Right forelimb (tissue), 1 donor: ENCODE data around the gene ZNF862.
A peak's percentile ranks its signal among the peaks of the same experiment; 100 is the strongest.
"Not testable (repeated sequence)": the region's sequence is repeated elsewhere in the genome, so short reads cannot be mapped to it uniquely, and the experiment has no call there.

Experiments used
- DNase-seq: peaks from one replicate; pipeline ENCODE4 v3.0.0-alpha.2; 2018

ZNF862 gene

GRCh38 chr7:149882248-149883047 is 44.3 kb downstream of the ZNF862 start:
- DNase-seq = peak; percentile 39

- no peak for DNase-seq
Observed at GRCh38 chr7:149883048-149883438, 44.9 kb downstream of the ZNF862 start.

GRCh38 chr7:149883452-149883861 is 45.3 kb downstream of the ZNF862 start:
- DNase-seq = peak; percentile 38

DNA sequence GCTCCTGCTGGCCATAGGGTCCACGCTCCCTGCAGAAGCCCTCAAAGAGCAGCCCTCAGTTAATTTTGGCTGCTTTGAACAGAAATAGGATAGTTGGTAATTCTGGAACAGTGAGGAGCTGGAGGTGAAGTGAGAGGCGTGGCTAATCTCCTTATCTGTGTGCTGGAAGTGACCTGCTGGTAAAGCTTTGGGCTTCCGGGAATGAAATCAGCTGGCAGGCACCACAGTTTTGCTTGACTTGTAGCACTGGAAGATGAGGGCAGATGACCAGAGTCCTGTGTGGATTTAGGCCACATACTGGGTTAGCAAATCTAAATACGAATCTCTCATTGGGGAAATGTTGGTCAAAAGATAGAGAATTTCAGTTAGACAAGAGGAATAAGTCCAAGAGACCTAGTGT is 45.8 kb downstream of the ZNF862 start:
- DNase-seq = peak; percentile 24

DNA sequence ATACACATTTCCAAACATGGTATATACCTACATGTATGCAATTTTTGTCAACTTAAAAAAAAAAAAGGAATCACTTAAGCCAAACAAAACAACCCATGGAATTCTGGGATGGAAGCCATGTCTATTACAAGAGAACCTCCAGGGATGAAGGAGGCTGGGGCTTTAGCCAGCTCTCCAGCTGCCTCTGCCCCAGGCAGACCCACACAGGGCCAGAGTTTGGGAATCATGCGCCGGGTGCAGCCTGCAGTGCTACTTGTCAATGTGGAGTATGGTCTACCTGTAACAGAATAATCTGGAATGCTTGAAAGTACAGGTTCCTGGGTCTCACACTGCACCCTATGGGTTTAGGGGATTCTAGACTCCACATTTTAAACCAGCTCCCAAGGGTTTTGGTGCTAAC is 46.4 kb downstream of the ZNF862 start:
- DNase-seq = peak; percentile 37

DNA sequence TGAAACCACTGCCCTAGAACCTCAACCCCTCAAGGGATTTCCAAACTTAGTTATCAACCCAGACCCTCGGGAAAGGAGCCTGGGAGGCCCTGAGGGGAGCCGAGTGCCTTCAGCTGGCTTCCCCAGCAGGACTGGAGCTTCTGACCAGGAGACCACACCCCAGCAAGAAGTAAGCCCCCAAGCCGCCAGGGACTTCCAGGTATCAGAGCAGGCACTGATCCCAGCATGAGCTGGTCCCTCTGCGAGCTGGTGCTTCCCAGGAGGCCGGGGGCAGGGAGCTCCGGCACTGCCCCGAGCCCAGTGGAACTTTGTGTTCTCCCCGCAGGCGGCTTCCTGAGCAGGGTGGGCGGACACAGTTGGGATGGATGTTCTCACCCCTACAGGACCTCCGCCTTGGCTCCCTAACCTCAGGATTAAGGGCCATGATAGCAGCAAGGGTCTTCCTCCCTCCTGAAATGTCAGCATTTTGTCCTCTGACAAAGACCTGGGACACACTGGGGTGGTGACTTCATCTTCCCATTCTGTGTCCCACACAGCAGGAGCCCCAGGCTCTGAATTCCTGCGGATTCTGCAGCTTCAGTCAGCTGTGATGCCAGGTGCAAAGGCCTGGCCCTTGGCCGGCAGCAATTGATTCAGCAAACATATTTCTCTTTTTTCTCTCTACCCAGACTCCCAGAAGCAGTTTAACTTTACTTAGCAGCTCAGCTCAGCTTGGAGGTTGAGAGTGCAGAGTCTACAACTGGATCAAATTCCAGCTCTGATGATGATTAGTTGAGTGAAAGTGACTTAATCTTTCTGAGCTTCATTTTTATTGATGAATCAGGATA is 47.2 kb downstream of the ZNF862 start:
- peak; percentile 73 for DNase-seq

DNA sequence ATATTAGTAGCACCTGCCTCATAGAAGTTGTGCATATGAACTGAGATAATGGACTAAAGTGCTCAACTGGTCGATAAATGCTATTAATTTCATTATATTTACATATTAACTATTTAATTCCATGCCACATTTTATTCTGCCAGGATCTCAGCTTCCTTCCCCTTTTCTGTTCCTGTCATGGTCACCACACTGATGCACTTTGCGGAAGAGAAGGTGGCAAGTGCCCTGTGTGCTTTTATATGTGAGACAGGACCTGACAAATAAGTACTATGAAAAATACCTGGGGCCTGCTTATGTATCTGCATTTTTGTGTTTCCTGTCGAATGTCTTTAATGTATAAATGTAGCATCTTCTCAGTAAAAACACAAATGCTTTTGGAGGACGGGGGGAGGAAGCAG is 47.8 kb downstream of the ZNF862 start:
- DNase-seq = no peak

DNA sequence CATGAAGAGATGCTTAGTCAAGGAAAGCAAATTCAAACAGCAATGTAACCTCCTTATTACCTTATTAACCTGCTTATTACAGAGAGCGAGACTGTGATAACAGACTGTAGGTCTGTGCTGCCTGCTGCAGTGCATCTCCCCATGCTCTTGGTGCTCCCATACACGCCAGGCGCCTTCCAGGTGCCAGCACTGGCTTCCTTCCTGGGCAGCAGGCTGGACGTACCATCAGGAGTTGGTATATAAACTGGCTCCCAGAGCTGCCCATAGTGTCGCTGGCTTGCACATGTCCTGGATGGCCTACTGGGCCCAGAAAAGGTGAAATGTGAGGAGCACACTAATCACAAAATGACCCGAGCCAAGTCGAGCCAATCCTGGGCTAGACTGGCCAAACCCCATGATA is 49.1 kb downstream of the ZNF862 start:
- no peak for DNase-seq

DNA sequence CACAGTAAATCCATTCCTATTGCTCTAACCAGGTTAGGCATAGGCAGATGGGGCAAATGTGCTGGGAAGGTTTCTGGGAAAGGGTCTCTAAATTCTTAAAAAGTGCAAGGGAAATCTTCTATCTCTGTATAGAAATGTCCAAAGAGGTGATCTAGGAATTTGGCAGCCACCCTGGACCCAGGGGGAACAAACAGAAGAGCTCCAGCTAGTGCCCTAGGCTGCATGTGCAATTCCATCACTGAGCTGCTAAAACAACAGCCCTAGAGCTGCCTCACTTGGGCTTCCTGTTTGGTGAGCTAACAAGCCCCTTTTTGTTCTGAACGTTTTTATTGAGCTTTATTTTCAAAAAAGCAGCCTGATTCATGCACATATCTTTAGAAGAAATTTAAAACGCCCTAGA is 52.5 kb downstream of the ZNF862 start:
- DNase-seq = not testable (repeated sequence)

DNA sequence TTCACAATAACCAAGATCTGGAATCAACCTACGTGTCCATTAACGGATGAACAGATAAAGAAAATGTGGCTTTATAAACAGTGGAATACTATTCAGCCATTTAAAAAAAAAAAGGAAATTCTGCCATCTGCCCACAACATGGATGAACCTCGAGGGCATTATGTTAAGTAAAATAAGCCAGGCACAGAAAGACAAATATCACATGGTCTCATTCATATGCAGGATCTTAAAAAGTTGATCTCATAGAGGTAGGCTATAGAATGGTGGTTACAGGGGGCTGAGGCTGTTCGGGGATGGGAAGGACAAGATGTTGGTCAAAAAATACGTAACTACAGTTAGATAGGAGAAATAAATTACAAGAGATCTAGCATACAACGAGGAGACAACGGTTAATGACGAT is 56.8 kb downstream of the ZNF862 start:
- DNase-seq = not testable (repeated sequence)

DNA sequence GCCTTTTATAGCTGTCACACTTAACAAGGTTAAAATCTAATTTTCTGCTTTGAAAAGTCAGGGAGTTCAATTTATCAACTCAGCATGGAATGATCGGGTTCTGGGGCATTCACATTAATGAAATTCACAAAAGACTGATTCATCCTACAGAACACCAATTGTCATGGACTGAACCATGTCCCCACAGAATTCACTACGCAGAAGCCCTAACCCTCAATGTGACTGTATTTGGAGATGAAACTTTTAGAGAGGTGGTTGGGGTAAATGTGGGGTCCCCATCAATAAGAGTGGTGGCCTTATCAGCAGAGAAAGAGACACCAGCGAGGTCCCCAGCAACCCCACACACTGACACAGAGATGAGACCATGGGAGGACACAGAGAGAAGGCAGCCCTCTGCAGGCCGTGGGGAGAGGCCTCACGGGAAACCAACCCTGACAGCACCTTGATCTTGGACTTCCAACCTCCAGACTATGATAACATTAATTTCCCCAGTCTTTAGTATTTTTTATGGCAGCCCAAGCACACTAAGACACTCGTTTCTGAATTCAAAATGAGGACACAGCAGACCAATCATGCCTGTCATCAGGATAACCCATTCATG is 69.7 kb downstream of the ZNF862 start:
- DNase-seq = not testable (repeated sequence)

GRCh38 chr7:149910219-149910618 is 72.0 kb downstream of the ZNF862 start:
- not testable (repeated sequence) for DNase-seq

- DNase-seq = not testable (repeated sequence)
Observed at GRCh38 chr7:149912126-149912525, 74.0 kb downstream of the ZNF862 start.
